ENCODE measurements around the gene SUCLA2.

GRCh38 chr13:48040896-48041295 lies 39.8 kb upstream of the SUCLA2 start:
- TF ChIP-seq, protein P1, sequence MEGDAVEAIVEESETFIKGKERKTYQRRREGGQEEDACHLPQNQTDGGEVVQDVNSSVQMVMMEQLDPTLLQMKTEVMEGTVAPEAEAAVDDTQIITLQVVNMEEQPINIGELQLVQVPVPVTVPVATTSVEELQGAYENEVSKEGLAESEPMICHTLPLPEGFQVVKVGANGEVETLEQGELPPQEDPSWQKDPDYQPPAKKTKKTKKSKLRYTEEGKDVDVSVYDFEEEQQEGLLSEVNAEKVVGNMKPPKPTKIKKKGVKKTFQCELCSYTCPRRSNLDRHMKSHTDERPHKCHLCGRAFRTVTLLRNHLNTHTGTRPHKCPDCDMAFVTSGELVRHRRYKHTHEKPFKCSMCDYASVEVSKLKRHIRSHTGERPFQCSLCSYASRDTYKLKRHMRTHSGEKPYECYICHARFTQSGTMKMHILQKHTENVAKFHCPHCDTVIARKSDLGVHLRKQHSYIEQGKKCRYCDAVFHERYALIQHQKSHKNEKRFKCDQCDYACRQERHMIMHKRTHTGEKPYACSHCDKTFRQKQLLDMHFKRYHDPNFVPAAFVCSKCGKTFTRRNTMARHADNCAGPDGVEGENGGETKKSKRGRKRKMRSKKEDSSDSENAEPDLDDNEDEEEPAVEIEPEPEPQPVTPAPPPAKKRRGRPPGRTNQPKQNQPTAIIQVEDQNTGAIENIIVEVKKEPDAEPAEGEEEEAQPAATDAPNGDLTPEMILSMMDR (IDR thresholded peaks at IDR 0.05; ENCODE audit: insufficient read depth, low read depth, low read length) = no peak
- no peak for TF ChIP-seq EZH2 (IDR thresholded peaks at IDR 0.05; ENCODE audit: insufficient read depth, low read length)

All from astrocyte (in vitro differentiated cells and primary cell).